IPS-18a (cell line): ENCODE data around the gene RHO.
A peak's percentile ranks its signal among the peaks of the same experiment; 100 is the strongest.
"Not testable (repeated sequence)": the region's sequence is repeated elsewhere in the genome, so short reads cannot be mapped to it uniquely, and the experiment has no call there.

Experiments
- H3K27ac ChIP-seq: one replicate; pipeline ENCODE4 v1.5.1; 2013; ENCODE audit warnings: low read length
- H3K27me3 ChIP-seq: one replicate; pipeline ENCODE4 v1.6.1; 2013; ENCODE audit warnings: mild to moderate bottlenecking, low read length; ENCODE audit not compliant: control insufficient read depth, insufficient read depth
- H3K36me3 ChIP-seq: one replicate; pipeline ENCODE4 v1.6.1; 2013; ENCODE audit warnings: low read depth, low read length; ENCODE audit not compliant: control insufficient read depth
- H3K4me1 ChIP-seq: one replicate; pipeline ENCODE4 v1.6.1; 2013; ENCODE audit warnings: low read depth, low read length; ENCODE audit not compliant: control insufficient read depth
- H3K4me3 ChIP-seq: one replicate; pipeline ENCODE4 v1.5.1; 2013; ENCODE audit warnings: low read length
- H3K9ac ChIP-seq: one replicate; pipeline ENCODE4 v1.6.1; 2013; ENCODE audit warnings: mild to moderate bottlenecking, low read length, moderate library complexity
- H3K9me3 ChIP-seq: one replicate; pipeline ENCODE4 v1.6.1; 2013; ENCODE audit warnings: low read depth, low read length; ENCODE audit not compliant: control insufficient read depth

The RHO gene

GRCh38 chr3:129528589-129529100 lies at the start of gene RHO:
TSS of gene RHO (plus strand) at chr3:129528639. CDS start at chr3:129528734, 95 bp downstream.
- Histone ChIP-seq H3K27me3 (no peaks in the 10 kb centered on the region), H3K9ac (no peak within 1 kb of the TSS), H3K36me3 (no peaks in the 10 kb centered on the region), H3K4me3 (no peak within 1 kb of the TSS), H3K4me1 (peaks cover 19% of the 10 kb centered on the region), H3K27ac (no peak within 1 kb of the TSS), H3K9me3 (no peaks in the 10 kb centered on the region)

GRCh38 chr3:129481225-129481765 lies 47.1 kb upstream of the RHO start:
- not testable (repeated sequence) for H3K27ac ChIP-seq, H3K27me3 ChIP-seq, H3K9ac ChIP-seq, H3K4me1 ChIP-seq, H3K4me3 ChIP-seq, H3K9me3 ChIP-seq
- H3K36me3 ChIP-seq = peaks cover 26% of the 10 kb centered on the region

- Histone ChIP-seq H3K4me1 (peaks cover 12% of the 10 kb centered on the region), H3K36me3 (peaks cover 23% of the 10 kb centered on the region), H3K27me3 (no peaks in the 10 kb centered on the region), H3K27ac (no peak overlapping the region), H3K9ac (no peak overlapping the region), H3K4me3 (no peak overlapping the region), H3K9me3 (no peaks in the 10 kb centered on the region)
Observed at GRCh38 chr3:129481766-129482332, 46.6 kb upstream of the RHO start.

GRCh38 chr3:129482721-129483120 lies 45.7 kb upstream of the RHO start:
- H3K4me3 ChIP-seq = no peak overlapping the region
- H3K4me1 ChIP-seq = peaks cover 12% of the 10 kb centered on the region
- H3K27me3 ChIP-seq = no peaks in the 10 kb centered on the region
- no peak overlapping the region for H3K9ac ChIP-seq
- no peaks in the 10 kb centered on the region for H3K9me3 ChIP-seq
- H3K36me3 ChIP-seq = peaks cover 19% of the 10 kb centered on the region
- no peak overlapping the region for H3K27ac ChIP-seq

- H3K27me3 ChIP-seq = no peaks in the 10 kb centered on the region
- no peak overlapping the region for H3K4me3 ChIP-seq
- H3K9me3 ChIP-seq = no peaks in the 10 kb centered on the region
- H3K9ac ChIP-seq = no peak overlapping the region
- H3K36me3 ChIP-seq = peaks cover 10% of the 10 kb centered on the region
- peaks cover 12% of the 10 kb centered on the region for H3K4me1 ChIP-seq
- no peak overlapping the region for H3K27ac ChIP-seq
Observed at GRCh38 chr3:129483870-129484269, 44.6 kb upstream of the RHO start.

GRCh38 chr3:129485146-129485545 lies 43.3 kb upstream of the RHO start:
- not testable (repeated sequence) for H3K36me3 ChIP-seq, H3K4me3 ChIP-seq, H3K9ac ChIP-seq, H3K27me3 ChIP-seq, H3K9me3 ChIP-seq, H3K27ac ChIP-seq
- H3K4me1 ChIP-seq = peaks cover 12% of the 10 kb centered on the region

- Histone ChIP-seq H3K4me1 (peaks cover 12% of the 10 kb centered on the region), H3K27ac (no peak overlapping the region), H3K9ac (peak overlapping the region; percentile 6), H3K4me3 (no peak overlapping the region), H3K36me3 (no peaks in the 10 kb centered on the region), H3K27me3 (no peaks in the 10 kb centered on the region), H3K9me3 (no peaks in the 10 kb centered on the region)
Observed at GRCh38 chr3:129485721-129486663, 42.4 kb upstream of the RHO start.

- no peaks in the 10 kb centered on the region for H3K27me3 ChIP-seq
- no peaks in the 10 kb centered on the region for H3K9me3 ChIP-seq
- no peak overlapping the region for H3K27ac ChIP-seq
- H3K4me3 ChIP-seq = no peak overlapping the region
- peaks cover 12% of the 10 kb centered on the region for H3K4me1 ChIP-seq
- H3K9ac ChIP-seq = peak overlapping the region; percentile 6
- no peaks in the 10 kb centered on the region for H3K36me3 ChIP-seq
Observed at GRCh38 chr3:129486664-129487035, 41.8 kb upstream of the RHO start.

- Histone ChIP-seq H3K27ac (no peak overlapping the region), H3K4me3 (no peak overlapping the region), H3K4me1 (peaks cover 12% of the 10 kb centered on the region), H3K36me3 (no peaks in the 10 kb centered on the region), H3K9me3 (no peaks in the 10 kb centered on the region), H3K9ac (no peak overlapping the region), H3K27me3 (no peaks in the 10 kb centered on the region)
Observed at GRCh38 chr3:129487183-129487867, 41.1 kb upstream of the RHO start.

- not testable (repeated sequence) for H3K27ac ChIP-seq, H3K9ac ChIP-seq, H3K36me3 ChIP-seq, H3K27me3 ChIP-seq, H3K9me3 ChIP-seq, H3K4me3 ChIP-seq
- H3K4me1 ChIP-seq = peaks cover 12% of the 10 kb centered on the region
Observed at GRCh38 chr3:129487868-129488335, 40.5 kb upstream of the RHO start.

- H3K27ac ChIP-seq, H3K9me3 ChIP-seq, H3K9ac ChIP-seq, H3K36me3 ChIP-seq, H3K4me3 ChIP-seq, H3K27me3 ChIP-seq: not testable (repeated sequence)
- H3K4me1 ChIP-seq = peaks cover 12% of the 10 kb centered on the region
Observed at GRCh38 chr3:129489258-129489657, 39.2 kb upstream of the RHO start.
